Measurements from ENCODE around the gene CENPO.

CENPO gene

DNA sequence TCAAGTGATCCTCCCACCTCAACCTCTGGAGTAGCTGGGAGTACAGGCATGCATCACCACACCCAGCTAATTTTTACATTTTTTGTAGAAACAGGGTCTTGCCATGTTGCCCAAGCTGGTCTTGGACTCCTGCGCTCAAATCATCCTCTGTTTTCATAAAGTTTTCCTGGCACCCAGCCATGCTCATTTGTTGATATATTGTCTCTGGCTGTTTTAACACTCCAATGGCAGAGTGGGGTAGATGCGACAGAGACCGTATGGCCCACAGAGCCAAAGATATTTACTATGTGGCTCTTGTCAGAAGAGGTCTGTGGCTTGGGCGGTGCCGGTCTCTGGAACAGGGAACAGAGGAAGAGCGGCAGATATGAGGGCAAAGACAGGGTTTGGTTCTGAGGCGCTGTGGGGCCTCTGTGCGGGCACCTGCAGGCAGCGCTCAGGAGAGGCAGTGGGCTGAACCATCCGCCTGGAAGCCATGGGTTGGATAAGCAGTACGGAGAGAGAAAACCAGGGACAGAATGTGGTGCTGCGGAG lies 50.2 kb downstream of the CENPO start:
- no peak overlapping the region for H3K27ac ChIP-seq (ENCODE audit: low read length)
- no peaks in the 10 kb centered on the region for H3K9me2 ChIP-seq (replicated peaks; ENCODE audit: insufficient read depth, low read length)
- H3K27me3 ChIP-seq (replicated peaks; ENCODE audit: insufficient read depth, low read length) = no peaks in the 10 kb centered on the region
- TF ChIP-seq CTCF (IDR thresholded peaks at IDR 0.05; ENCODE audit: low read length) = no peak
- TF ChIP-seq EZH2phosphoT487 (IDR thresholded peaks at IDR 0.05; ENCODE audit: low read length) = no peak
- no peak for TF ChIP-seq EZH2 (optimal IDR thresholded peaks at IDR 0.05; ENCODE audit: low read depth, low read length)
- H3K4me3 ChIP-seq (ENCODE audit: low read length) = no peak overlapping the region
- H3K9me3 ChIP-seq (replicated peaks; ENCODE audit: insufficient read depth, low read length) = no peaks in the 10 kb centered on the region
- no peaks in the 10 kb centered on the region for H4K20me1 ChIP-seq (ENCODE audit: insufficient read depth, low read length)
- no peak overlapping the region for H2AFZ ChIP-seq (ENCODE audit: low read length)
- H3K9ac ChIP-seq (ENCODE audit: low read length) = no peak overlapping the region
- no peaks in the 10 kb centered on the region for H3F3A ChIP-seq (ENCODE audit: insufficient read depth, low read length)
- DNase-seq = no peak
- peaks cover 12% of the 10 kb centered on the region for H3K79me2 ChIP-seq (ENCODE audit: low read length)
- H3K4me1 ChIP-seq (ENCODE audit: low read length) = no peaks in the 10 kb centered on the region
- no peaks in the 10 kb centered on the region; the same call in 1 of the 2 replicates for H3K36me3 ChIP-seq (replicated peaks; ENCODE audit: insufficient read depth, low read length)
- no peak overlapping the region for H3K4me2 ChIP-seq (ENCODE audit: low read depth, low read length)

- Histone ChIP-seq H2AFZ (ENCODE audit: low read length) (no peak overlapping the region), H3K4me1 (ENCODE audit: low read length) (no peaks in the 10 kb centered on the region), H3K27me3 (replicated peaks; ENCODE audit: insufficient read depth, low read length) (no peaks in the 10 kb centered on the region), H3K4me2 (ENCODE audit: low read depth, low read length) (no peak overlapping the region), H3K79me2 (ENCODE audit: low read length) (peaks cover 19% of the 10 kb centered on the region), H3K36me3 (replicated peaks; ENCODE audit: insufficient read depth, low read length) (no peaks in the 10 kb centered on the region; the same call in 1 of the 2 replicates), H4K20me1 (ENCODE audit: insufficient read depth, low read length) (no peaks in the 10 kb centered on the region), H3K9ac (ENCODE audit: low read length) (no peak overlapping the region), H3K4me3 (ENCODE audit: low read length) (no peak overlapping the region), H3K9me2 (replicated peaks; ENCODE audit: insufficient read depth, low read length) (no peaks in the 10 kb centered on the region), H3K27ac (ENCODE audit: low read length) (no peak overlapping the region), H3F3A (ENCODE audit: insufficient read depth, low read length) (no peaks in the 10 kb centered on the region), H3K9me3 (replicated peaks; ENCODE audit: insufficient read depth, low read length) (no peaks in the 10 kb centered on the region)
- TF ChIP-seq CTCF (IDR thresholded peaks at IDR 0.05; ENCODE audit: low read length) = no peak
- TF ChIP-seq EZH2 (optimal IDR thresholded peaks at IDR 0.05; ENCODE audit: low read depth, low read length) = no peak
- TF ChIP-seq EZH2phosphoT487 (IDR thresholded peaks at IDR 0.05; ENCODE audit: low read length) = no peak
- no peak for DNase-seq
Measured at GRCh38 chr2:24844023-24844685, 50.9 kb downstream of the CENPO start.

- no peaks in the 10 kb centered on the region; the same call in 1 of the 2 replicates for H3K36me3 ChIP-seq (replicated peaks; ENCODE audit: insufficient read depth, low read length)
- no peak overlapping the region for H3K9ac ChIP-seq (ENCODE audit: low read length)
- H3K79me2 ChIP-seq (ENCODE audit: low read length) = peaks cover 31% of the 10 kb centered on the region
- no peak overlapping the region for H3K4me2 ChIP-seq (ENCODE audit: low read depth, low read length)
- no peak for DNase-seq
- no peaks in the 10 kb centered on the region for H3K4me1 ChIP-seq (ENCODE audit: low read length)
- H3K4me3 ChIP-seq (ENCODE audit: low read length) = no peak overlapping the region
- H2AFZ ChIP-seq (ENCODE audit: low read length) = no peak overlapping the region
- no peaks in the 10 kb centered on the region for H4K20me1 ChIP-seq (ENCODE audit: insufficient read depth, low read length)
- H3K27me3 ChIP-seq (replicated peaks; ENCODE audit: insufficient read depth, low read length) = no peaks in the 10 kb centered on the region
- H3F3A ChIP-seq (ENCODE audit: insufficient read depth, low read length) = no peaks in the 10 kb centered on the region
- TF ChIP-seq EZH2 (optimal IDR thresholded peaks at IDR 0.05; ENCODE audit: low read depth, low read length) (no peak), CTCF (IDR thresholded peaks at IDR 0.05; ENCODE audit: low read length) (no peak)
- no peaks in the 10 kb centered on the region for H3K9me3 ChIP-seq (replicated peaks; ENCODE audit: insufficient read depth, low read length)
- no peak overlapping the region for H3K27ac ChIP-seq (ENCODE audit: low read length)
- no peaks in the 10 kb centered on the region for H3K9me2 ChIP-seq (replicated peaks; ENCODE audit: insufficient read depth, low read length)
Measured at GRCh38 chr2:24845691-24846090, 52.5 kb downstream of the CENPO start.
